Measurements from ENCODE around the gene CSRNP3. TPM values are rescaled to one million over a fixed set of nuclear protein-coding genes. Genes with fewer than 3 reads are reported as not detected.

The CSRNP3 gene
- total and polyA plus RNA-seq, 2 experiments from 2014 or later: 3.0 to 14.0 TPM

- Histone ChIP-seq H2AFZ (no peak overlapping the region), H3K4me1 (ENCODE audit: insufficient read depth) (no peaks in the 10 kb centered on the region), H3K4me3 (no peak overlapping the region), H3K36me3 (replicated peaks; ENCODE audit: insufficient read depth, low read depth) (no peaks in the 10 kb centered on the region), H3K4me2 (no peak overlapping the region), H3K27ac (no peak overlapping the region), H4K20me1 (ENCODE audit: insufficient read depth, poor library complexity, severe bottlenecking) (no peaks in the 10 kb centered on the region), H3K9me3 (ENCODE audit: low read depth) (no peaks in the 10 kb centered on the region), H3K9me2 (replicated peaks; ENCODE audit: insufficient read depth) (no peaks in the 10 kb centered on the region), H3K79me2 (no peaks in the 10 kb centered on the region), H3K27me3 (no peaks in the 10 kb centered on the region)
- TF ChIP-seq EZH2 (IDR thresholded peaks at IDR 0.05; ENCODE audit: borderline replicate concordance): no peak
- no peak for TF ChIP-seq EZH2phosphoT487 (IDR thresholded peaks at IDR 0.05; ENCODE audit: low read depth, severe bottlenecking, unreplicated experiment)
- no peak for TF ChIP-seq CTCF (IDR thresholded peaks at IDR 0.05; ENCODE audit: poor library complexity)
- DNase-seq (ENCODE audit: low spot score): no peak
- 48% methylated on average over 6 of the region's 6 CpGs for WGBS (ENCODE audit: low lambda C conversion rate, missing lambda C conversion rate)
Observed at GRCh38 chr2:165610591-165611029, 141.1 kb downstream of the CSRNP3 start.

GRCh38 chr2:165617741-165618481 is 148.4 kb downstream of the CSRNP3 start:
- H3K4me3 ChIP-seq: no peak overlapping the region
- no peaks in the 10 kb centered on the region for H3K9me2 ChIP-seq (replicated peaks; ENCODE audit: insufficient read depth)
- H3K36me3 ChIP-seq (replicated peaks; ENCODE audit: insufficient read depth, low read depth): no peaks in the 10 kb centered on the region
- 91% methylated on average over 4 of the region's 4 CpGs for WGBS (ENCODE audit: low lambda C conversion rate, missing lambda C conversion rate)
- H3K27ac ChIP-seq: no peak overlapping the region
- H3K9me3 ChIP-seq (ENCODE audit: low read depth): no peaks in the 10 kb centered on the region
- H4K20me1 ChIP-seq (ENCODE audit: insufficient read depth, poor library complexity, severe bottlenecking): no peaks in the 10 kb centered on the region
- H3K79me2 ChIP-seq: no peaks in the 10 kb centered on the region
- no peaks in the 10 kb centered on the region for H3K4me1 ChIP-seq (ENCODE audit: insufficient read depth)
- no peak overlapping the region for H3K4me2 ChIP-seq
- H3K27me3 ChIP-seq: no peaks in the 10 kb centered on the region
- DNase-seq (ENCODE audit: low spot score): no peak
- no peak overlapping the region for H2AFZ ChIP-seq
- TF ChIP-seq CTCF (IDR thresholded peaks at IDR 0.05; ENCODE audit: poor library complexity): no peak
- no peak for TF ChIP-seq EZH2phosphoT487 (IDR thresholded peaks at IDR 0.05; ENCODE audit: low read depth, severe bottlenecking, unreplicated experiment)
- TF ChIP-seq EZH2 (IDR thresholded peaks at IDR 0.05; ENCODE audit: borderline replicate concordance): no peak

GRCh38 chr2:165618806-165619205 is 149.3 kb downstream of the CSRNP3 start:
- H3K9me2 ChIP-seq (replicated peaks; ENCODE audit: insufficient read depth): no peaks in the 10 kb centered on the region
- H2AFZ ChIP-seq: no peak overlapping the region
- H3K4me3 ChIP-seq: no peak overlapping the region
- 68% methylated on average over 1 of the region's 1 CpG for WGBS (ENCODE audit: low lambda C conversion rate, missing lambda C conversion rate)
- H3K79me2 ChIP-seq: no peaks in the 10 kb centered on the region
- no peaks in the 10 kb centered on the region for H3K36me3 ChIP-seq (replicated peaks; ENCODE audit: insufficient read depth, low read depth)
- TF ChIP-seq EZH2 (IDR thresholded peaks at IDR 0.05; ENCODE audit: borderline replicate concordance) (no peak), CTCF (IDR thresholded peaks at IDR 0.05; ENCODE audit: poor library complexity) (no peak), EZH2phosphoT487 (IDR thresholded peaks at IDR 0.05; ENCODE audit: low read depth, severe bottlenecking, unreplicated experiment) (no peak)
- H4K20me1 ChIP-seq (ENCODE audit: insufficient read depth, poor library complexity, severe bottlenecking): no peaks in the 10 kb centered on the region
- no peak overlapping the region for H3K27ac ChIP-seq
- no peaks in the 10 kb centered on the region for H3K27me3 ChIP-seq
- no peak for DNase-seq (ENCODE audit: low spot score)
- H3K9me3 ChIP-seq (ENCODE audit: low read depth): no peaks in the 10 kb centered on the region
- no peak overlapping the region for H3K4me2 ChIP-seq
- no peaks in the 10 kb centered on the region for H3K4me1 ChIP-seq (ENCODE audit: insufficient read depth)

Data from hepatocyte (in vitro differentiated cells).